HEK293T (cell line): ENCODE measurements around the gene PPP6R3.

Experiments used
- CTCF ChIA-PET: fragments of 350-600 bp; formaldehyde crosslinking; extraction: SDS; loops from one replicate; lab custom pipeline; 2021; ENCODE audit warnings: antibody characterized with exemption, inconsistent platforms; lab: Yijun Ruan, JAX
- POLR2A ChIA-PET: fragments of 350-600 bp; formaldehyde crosslinking; extraction: SDS; loops from one replicate; lab custom pipeline; 2020; ENCODE audit warnings: antibody characterized with exemption, inconsistent platforms; lab: Yijun Ruan, JAX
- DNase-seq: peaks from one replicate; pipeline ENCODE4 v3.0.0; 2012; ENCODE audit warnings: mixed read lengths; ENCODE audit errors: extremely low spot score
- ARNT ChIP-seq: fragments of 450-650 bp; IDR thresholded peaks from 2 replicates; pipeline ENCODE4 v1.6.1; 2017; ENCODE audit warnings: mild to moderate bottlenecking
- BHLHE40 ChIP-seq: fragments of 450-650 bp; IDR thresholded peaks from 2 replicates; pipeline ENCODE4 v1.6.1; 2016; ENCODE audit warnings: mild to moderate bottlenecking, moderate library complexity, borderline replicate concordance
- CTBP1 ChIP-seq: fragments of 450-650 bp; IDR thresholded peaks from 2 replicates; pipeline ENCODE4 v1.6.1; 2016; ENCODE audit warnings: borderline replicate concordance
- ELF4 ChIP-seq: fragments of 450-650 bp; IDR thresholded peaks from 2 replicates; pipeline ENCODE4 v1.6.1; 2017; ENCODE audit warnings: antibody characterized with exemption
- FOXA1 ChIP-seq: fragments of 450-650 bp; IDR thresholded peaks from 2 replicates; pipeline ENCODE4 v1.6.1; 2016; ENCODE audit warnings: mild to moderate bottlenecking
- FOXK2 ChIP-seq: fragments of 450-650 bp; IDR thresholded peaks from 2 replicates; pipeline ENCODE4 v1.6.1; 2016; ENCODE audit warnings: mild to moderate bottlenecking
- FOXM1 ChIP-seq: fragments of 450-650 bp; IDR thresholded peaks from 2 replicates; pipeline ENCODE4 v1.6.1; 2017; ENCODE audit warnings: mild to moderate bottlenecking, borderline replicate concordance
- HDGF ChIP-seq: fragments of 450-650 bp; IDR thresholded peaks from 2 replicates; pipeline ENCODE4 v1.6.1; 2017; ENCODE audit warnings: antibody characterized with exemption, borderline replicate concordance
- L3MBTL2 ChIP-seq: fragments of 450-650 bp; conservative IDR thresholded peaks from 2 replicates; pipeline ENCODE4 v1.6.1; 2016; ENCODE audit warnings: mild to moderate bottlenecking
- LEF1 ChIP-seq: fragments of 450-650 bp; IDR thresholded peaks from 2 replicates; pipeline ENCODE4 v1.6.1; 2017; ENCODE audit warnings: mild to moderate bottlenecking, borderline replicate concordance
- NFRKB ChIP-seq: fragments of 450-650 bp; IDR thresholded peaks from 2 replicates; pipeline ENCODE4 v1.6.1; 2016; ENCODE audit warnings: mild to moderate bottlenecking, moderate library complexity
- SP1 ChIP-seq: fragments of 450-650 bp; IDR thresholded peaks from 2 replicates; pipeline ENCODE4 v1.6.1; 2017
- SUZ12 ChIP-seq: fragments of 450-650 bp; IDR thresholded peaks from 2 replicates; pipeline ENCODE4 v1.6.1; 2016; ENCODE audit warnings: mild to moderate bottlenecking
- TARDBP ChIP-seq: fragments of 450-650 bp; IDR thresholded peaks from 2 replicates; pipeline ENCODE4 v1.6.1; 2016
- ZNF384 ChIP-seq: fragments of 450-650 bp; IDR thresholded peaks from 2 replicates; pipeline ENCODE4 v1.6.1; 2016
- TF ChIP-seq, protein P1 (sequence below): fragments of 450-650 bp; IDR thresholded peaks from 2 replicates; pipeline ENCODE4 v1.6.1; 2016

Gene PPP6R3

DNA sequence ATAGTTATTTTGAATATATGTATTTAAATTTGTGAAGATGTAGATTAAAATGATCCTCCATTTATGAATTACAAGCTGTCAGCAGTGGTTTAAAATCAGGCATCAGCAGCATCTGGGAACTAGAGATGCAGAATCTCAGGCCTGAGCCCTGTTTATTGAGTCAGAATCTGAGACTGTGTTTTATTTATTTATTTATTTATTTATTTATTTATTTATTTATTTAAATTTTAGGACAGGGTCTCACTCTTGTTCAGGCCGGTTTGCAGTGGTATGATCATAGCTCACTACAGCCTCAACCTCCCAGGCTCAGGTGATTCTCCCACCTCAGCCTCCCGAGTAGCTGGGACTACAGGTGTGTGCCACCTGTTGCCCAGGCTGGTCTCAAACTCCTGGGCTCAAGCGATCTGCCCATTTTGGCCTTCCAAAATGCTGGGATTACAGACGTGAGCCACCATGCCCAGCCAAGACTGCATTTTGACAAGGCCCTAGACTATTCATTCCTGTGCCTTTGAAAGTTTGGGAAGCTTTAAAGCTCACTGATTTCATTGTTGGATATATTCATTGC is 70.7 kb downstream of the PPP6R3 start:
- no peak for DNase-seq
- ChIA-PET POLR2A (no interaction called here), CTCF (no interaction called here)
- TF ChIP-seq L3MBTL2 = no peak
- TF ChIP-seq CTBP1 = no peak
- TF ChIP-seq, protein P1, sequence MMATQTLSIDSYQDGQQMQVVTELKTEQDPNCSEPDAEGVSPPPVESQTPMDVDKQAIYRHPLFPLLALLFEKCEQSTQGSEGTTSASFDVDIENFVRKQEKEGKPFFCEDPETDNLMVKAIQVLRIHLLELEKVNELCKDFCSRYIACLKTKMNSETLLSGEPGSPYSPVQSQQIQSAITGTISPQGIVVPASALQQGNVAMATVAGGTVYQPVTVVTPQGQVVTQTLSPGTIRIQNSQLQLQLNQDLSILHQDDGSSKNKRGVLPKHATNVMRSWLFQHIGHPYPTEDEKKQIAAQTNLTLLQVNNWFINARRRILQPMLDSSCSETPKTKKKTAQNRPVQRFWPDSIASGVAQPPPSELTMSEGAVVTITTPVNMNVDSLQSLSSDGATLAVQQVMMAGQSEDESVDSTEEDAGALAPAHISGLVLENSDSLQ = no peak
- TF ChIP-seq FOXA1 = no peak
- TF ChIP-seq FOXK2 = no peak
- TF ChIP-seq ZNF384 = no peak
- no peak for TF ChIP-seq FOXM1
- TF ChIP-seq TARDBP = no peak
- TF ChIP-seq SUZ12 = no peak
- TF ChIP-seq ARNT = no peak
- TF ChIP-seq HDGF = no peak
- no peak for TF ChIP-seq SP1
- no peak for TF ChIP-seq NFRKB
- TF ChIP-seq BHLHE40 = no peak
- TF ChIP-seq ELF4 = no peak
- TF ChIP-seq LEF1 = no peak

DNA sequence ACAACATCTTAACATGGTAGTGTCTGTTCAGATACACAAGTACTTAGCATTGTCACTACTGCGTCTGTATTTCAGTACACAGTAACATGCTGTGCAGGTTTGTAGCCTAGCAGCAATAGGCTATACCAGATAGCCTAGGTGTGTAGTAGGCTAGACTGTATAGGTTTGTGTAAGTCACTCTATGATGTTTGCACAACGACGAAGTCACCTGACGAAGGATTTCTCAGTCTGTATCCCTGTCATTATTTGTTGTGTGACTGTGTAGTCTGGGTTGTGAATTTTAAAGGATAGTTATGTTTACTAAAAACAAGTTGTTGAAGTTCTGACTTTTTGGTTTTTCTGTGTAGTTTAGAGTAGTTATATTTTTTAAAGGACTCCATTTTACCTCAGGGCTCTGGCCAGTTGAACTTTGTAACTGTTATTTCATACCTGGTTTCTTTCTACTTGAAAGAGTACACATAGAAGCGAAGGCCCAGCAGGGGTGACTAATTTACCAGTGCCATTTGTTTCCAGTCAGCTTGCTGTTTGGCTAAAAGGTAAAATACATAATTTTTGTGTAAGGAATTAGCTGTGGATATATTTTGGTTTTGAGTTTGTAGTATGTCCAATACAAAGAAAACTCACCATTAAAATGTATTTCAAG is 72.3 kb downstream of the PPP6R3 start:
- ChIA-PET CTCF (no interaction called here), POLR2A (no interaction called here)
- TF ChIP-seq ELF4 (no peak), ZNF384 (no peak), HDGF (no peak), L3MBTL2 (no peak), BHLHE40 (no peak), LEF1 (no peak), SUZ12 (no peak), FOXA1 (no peak), TARDBP (no peak), ARNT (no peak), NFRKB (no peak), SP1 (no peak), FOXM1 (no peak)
- TF ChIP-seq, protein P1 = no peak
- no peak for DNase-seq

DNA sequence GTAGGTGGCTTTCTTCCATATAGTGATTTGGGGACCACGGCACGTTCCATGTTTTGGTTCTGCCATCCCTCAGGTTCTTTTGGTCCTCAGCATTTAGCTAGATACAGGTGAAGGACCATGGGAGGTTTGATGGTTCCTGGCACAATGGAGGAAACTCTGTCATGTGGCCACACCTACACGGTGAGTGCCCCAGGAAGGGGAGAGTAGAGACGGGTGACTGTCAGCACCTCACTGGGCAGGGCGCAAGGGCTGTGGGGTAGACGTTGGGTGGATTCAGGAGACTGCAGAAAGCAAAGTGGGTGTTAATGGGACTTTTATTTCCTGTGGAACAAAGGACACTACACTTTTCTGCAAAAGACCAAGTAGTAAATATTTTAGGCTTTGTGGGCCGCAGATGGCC is 73.4 kb downstream of the PPP6R3 start:
- CTCF ChIA-PET = no interaction called here
- DNase-seq = no peak
- POLR2A ChIA-PET = no interaction called here
- no peak for TF ChIP-seq L3MBTL2
- TF ChIP-seq FOXM1 = no peak
- no peak for TF ChIP-seq TARDBP
- no peak for TF ChIP-seq HDGF

DNA sequence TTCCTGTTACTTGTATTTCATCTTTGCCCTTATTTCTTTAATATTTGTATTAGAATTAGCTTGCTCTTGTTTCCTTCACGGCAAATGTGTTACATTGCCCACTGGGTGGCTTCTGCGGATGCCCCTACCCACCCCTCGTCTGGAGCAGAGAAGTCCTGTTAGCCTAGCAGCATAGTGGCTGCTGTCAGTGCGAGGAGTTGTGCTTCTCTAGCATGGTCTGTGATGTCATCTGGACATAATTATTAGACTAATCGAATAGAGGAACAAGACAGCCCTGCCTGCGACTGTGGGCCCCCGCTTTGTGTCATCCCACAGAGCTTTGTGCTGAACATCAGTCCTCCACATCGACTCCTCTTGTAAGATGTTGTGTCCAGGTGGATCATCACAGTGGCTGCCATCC is 74.5 kb downstream of the PPP6R3 start:
- ChIA-PET CTCF (no interaction called here), POLR2A (no interaction called here)
- no peak for DNase-seq
- TF ChIP-seq, protein P1 = no peak
- TF ChIP-seq LEF1 = no peak
- no peak for TF ChIP-seq ZNF384
- no peak for TF ChIP-seq CTBP1
- no peak for TF ChIP-seq ELF4
- TF ChIP-seq ARNT = no peak
- TF ChIP-seq SUZ12 = no peak
- TF ChIP-seq FOXK2 = no peak
- no peak for TF ChIP-seq FOXA1
- TF ChIP-seq FOXM1 = no peak
- TF ChIP-seq BHLHE40 = no peak
- no peak for TF ChIP-seq HDGF
- TF ChIP-seq SP1 = no peak
- TF ChIP-seq NFRKB = no peak
- TF ChIP-seq L3MBTL2 = no peak
- no peak for TF ChIP-seq TARDBP

DNA sequence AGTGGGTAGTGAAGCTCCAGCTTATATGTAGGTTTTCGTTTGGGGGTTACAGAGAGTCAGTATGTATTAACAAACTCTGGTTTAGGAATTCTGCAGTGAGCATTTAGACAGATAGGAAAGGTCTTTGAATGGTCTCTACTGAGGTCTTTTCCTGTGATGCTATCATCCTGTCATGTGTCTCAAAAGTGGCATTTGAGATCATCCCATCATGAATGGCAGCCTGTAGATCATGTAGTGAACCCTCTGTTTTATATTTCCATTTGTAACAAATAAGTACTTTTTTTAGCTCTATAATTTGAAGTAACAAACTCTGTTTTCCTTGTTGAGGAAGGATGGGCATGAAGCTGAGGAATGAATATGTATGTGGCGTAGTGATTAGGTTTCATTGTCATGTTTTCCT is 76.2 kb downstream of the PPP6R3 start:
- DNase-seq = no peak
- TF ChIP-seq ARNT (no peak), FOXA1 (no peak), SP1 (no peak), SUZ12 (no peak), LEF1 (no peak), FOXK2 (no peak)
- TF ChIP-seq, protein P1 = no peak
- ChIA-PET POLR2A (no interaction called here), CTCF (no interaction called here)

DNA sequence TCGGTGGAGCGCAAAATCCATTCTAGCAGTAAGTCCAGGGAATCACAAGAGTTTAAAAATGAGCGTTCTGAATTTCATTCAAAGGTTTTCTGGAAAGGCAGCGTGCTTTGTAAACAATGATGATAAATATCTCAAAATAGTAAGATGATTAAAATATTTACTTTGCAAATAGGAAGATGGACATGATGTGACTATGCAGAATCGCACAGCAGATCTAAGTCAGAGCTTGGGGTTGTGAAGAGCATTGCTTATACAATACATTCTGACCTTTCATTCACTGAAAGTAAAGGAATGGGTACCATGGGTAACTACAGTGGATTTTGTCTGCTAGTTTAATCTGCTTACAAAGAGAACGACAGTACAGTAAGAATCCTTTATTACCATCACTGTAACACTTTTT is 77.5 kb downstream of the PPP6R3 start:
- no peak for TF ChIP-seq LEF1
- TF ChIP-seq FOXM1 = no peak
- no peak for TF ChIP-seq HDGF
- TF ChIP-seq FOXA1 = no peak
- TF ChIP-seq CTBP1 = no peak
- no peak for TF ChIP-seq SP1
- no peak for TF ChIP-seq L3MBTL2
- no peak for DNase-seq
- ChIA-PET POLR2A (no interaction called here), CTCF (no interaction called here)
